ENCODE data around the gene GYS2. TPM values are rescaled to one million over a fixed set of nuclear protein-coding genes. Genes with fewer than 3 reads are reported as not detected.

Gene GYS2
- total and polyA plus RNA-seq, 9 of the 15 experiments (the other 6 are each of a cell fraction or from before 2014, with no cell fraction given), result not detected

DNA sequence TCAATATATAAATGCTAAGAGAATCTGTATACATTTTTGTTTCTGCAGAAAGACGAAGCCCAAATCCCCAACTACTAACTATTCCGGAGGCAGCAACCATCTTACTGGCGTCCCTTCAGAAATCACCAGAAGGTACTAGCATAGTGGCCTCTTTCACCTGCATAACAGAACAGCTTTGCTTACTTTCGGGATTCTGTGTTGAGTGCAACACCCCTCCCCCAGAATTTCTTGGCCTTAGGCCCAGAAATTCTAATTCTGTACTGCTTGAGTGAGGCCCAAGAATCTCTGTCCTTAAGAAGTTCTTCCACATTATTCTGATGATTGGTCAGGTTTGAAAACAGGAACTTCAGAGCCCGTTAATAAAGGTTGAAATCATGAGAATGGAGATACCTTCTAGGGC is 75.7 kb downstream of the GYS2 start (continued):
- TF ChIP-seq PHF21A (IDR thresholded peaks at IDR 0.05; ENCODE audit: borderline replicate concordance, low read depth), result no peak
- no peak for TF ChIP-seq MCM3 (IDR thresholded peaks at IDR 0.05)
- no peak for TF ChIP-seq ZNF146 (CRISPR knock-in tag; IDR thresholded peaks at IDR 0.05; ENCODE audit: unreplicated experiment)

GRCh38 chr12:21527451-21528180 is 77.0 kb downstream of the GYS2 start:
- no peak overlapping the region; a peak in 1 of 4 replicates for H3K9ac ChIP-seq (ENCODE audit: insufficient read depth in 1 of 2, low read depth in 2 of 2, low read length in 2 of 2)
- peaks cover 0 to 8% of the 10 kb centered on the region in 2 experiments; a peak in 2 of 5 replicates for H3K4me1 ChIP-seq (replicated peaks in 1 of 2; ENCODE audit: control insufficient read depth in 2 of 2, insufficient read depth in 2 of 2, low read length in 2 of 2)
- H2AFZ ChIP-seq (ENCODE audit: low read depth, low read length), result no peak overlapping the region
- no peaks in the 10 kb centered on the region for H3K79me2 ChIP-seq (ENCODE audit: control insufficient read depth, insufficient read depth, low read length)
- no peaks in the 10 kb centered on the region for H3K9me3 ChIP-seq (replicated peaks; ENCODE audit: control insufficient read depth, insufficient read depth, low read depth, low read length)
- H3K27ac ChIP-seq (ENCODE audit: extremely low read depth, low read depth, low read length), result no peak overlapping the region
- H3K36me3 ChIP-seq (ENCODE audit: control insufficient read depth, insufficient read depth, low read length), result no peaks in the 10 kb centered on the region
- H3K27me3 ChIP-seq (ENCODE audit: control insufficient read depth in 2 of 2, insufficient read depth in 2 of 2, low read length in 2 of 2), result peaks cover 4 to 13% of the 10 kb centered on the region in 2 experiments; a peak in 3 of 5 replicates
- H3K9me1 ChIP-seq (ENCODE audit: control insufficient read depth, insufficient read depth, low read length), result no peaks in the 10 kb centered on the region
- no peak for FAIRE-seq
- H3K4me2 ChIP-seq (ENCODE audit: insufficient read depth, low read length), result no peak overlapping the region
- TF ChIP-seq GABPA (tag; conservative IDR thresholded peaks at IDR 0.05; ENCODE audit: low read depth) (peak; percentile 36), MIER1 (IDR thresholded peaks at IDR 0.05; ENCODE audit: low read depth) (no peak)
- TF ChIP-seq, protein P1, sequence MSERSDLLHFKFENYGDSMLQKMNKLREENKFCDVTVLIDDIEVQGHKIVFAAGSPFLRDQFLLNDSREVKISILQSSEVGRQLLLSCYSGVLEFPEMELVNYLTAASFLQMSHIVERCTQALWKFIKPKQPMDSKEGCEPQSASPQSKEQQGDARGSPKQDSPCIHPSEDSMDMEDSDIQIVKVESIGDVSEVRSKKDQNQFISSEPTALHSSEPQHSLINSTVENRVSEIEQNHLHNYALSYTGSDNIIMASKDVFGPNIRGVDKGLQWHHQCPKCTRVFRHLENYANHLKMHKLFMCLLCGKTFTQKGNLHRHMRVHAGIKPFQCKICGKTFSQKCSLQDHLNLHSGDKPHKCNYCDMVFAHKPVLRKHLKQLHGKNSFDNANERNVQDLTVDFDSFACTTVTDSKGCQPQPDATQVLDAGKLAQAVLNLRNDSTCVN (CRISPR knock-in tag; IDR thresholded peaks at IDR 0.05), result no peak
- 0 out of 2 replicates have a peak overlapping the region, but pooled peaks have one; percentile 6 for H3K4me3 ChIP-seq
- ATAC-seq, result peak; percentile 49
- POLR2A ChIA-PET, result interaction anchor here (0.6 kb wide), 1 partner anchor 58 kb away, joined by 3 read pairs; no protein-coding TSS in a partner anchor
- no TSS peak for BruUV-seq (replicated peaks)
- no peaks in the 10 kb centered on the region for H4K20me1 ChIP-seq (replicated peaks; ENCODE audit: control insufficient read depth, insufficient read depth, low read length)
- intact Hi-C loops (cut with micrococcal nuclease), result no loop called here
- 11% methylated on average over 17 of the region's 57 CpGs for WGBS (ENCODE audit: insufficient coverage, low coverage, missing lambda C conversion rate)
- DNase-seq (ENCODE audit: extremely low read depth in 1 of 4, low spot score in 3 of 4), result no peak
- CTCF ChIA-PET (ENCODE audit: low intra/inter-chr PET ratio), result no interaction called here
- in situ Hi-C loops (cut with MboI), result no loop called here

Measured in K562 (cell line).